ENCODE results near the gene TTC39C.

TTC39C gene

GRCh38 chr18:24083550-24083949 is 69.0 kb downstream of the TTC39C start:
- DNase-seq (ENCODE audit: low read depth in 1 of 2, low spot score in 1 of 2) = no peak
- H3K4me3 ChIP-seq (replicated peaks; ENCODE audit: insufficient read depth, low read length) = no peak overlapping the region
- TF ChIP-seq REST (IDR thresholded peaks at IDR 0.05; ENCODE audit: insufficient replicate concordance, low read depth) = no peak
- TF ChIP-seq SPI1 (IDR thresholded peaks at IDR 0.05; ENCODE audit: borderline replicate concordance, low read depth) = no peak
- no peak for TF ChIP-seq POLR2AphosphoS5 (IDR thresholded peaks at IDR 0.05; ENCODE audit: low read depth)
- TF ChIP-seq GABPA (IDR thresholded peaks at IDR 0.05; ENCODE audit: low read depth) = no peak
- no peak for TF ChIP-seq CTCF (IDR thresholded peaks at IDR 0.05; ENCODE audit: insufficient read depth, low read length)
- no peaks in the 10 kb centered on the region for H3K27me3 ChIP-seq (ENCODE audit: insufficient read depth, poor library complexity, severe bottlenecking)
- no peak overlapping the region for H3K27ac ChIP-seq (replicated peaks)

- H3K4me3 ChIP-seq (replicated peaks; ENCODE audit: insufficient read depth, low read length) = no peak overlapping the region
- no peak overlapping the region for H3K27ac ChIP-seq (replicated peaks)
- H3K27me3 ChIP-seq (ENCODE audit: insufficient read depth, poor library complexity, severe bottlenecking) = no peaks in the 10 kb centered on the region
- TF ChIP-seq POLR2AphosphoS5 (IDR thresholded peaks at IDR 0.05; ENCODE audit: low read depth) (no peak), CTCF (IDR thresholded peaks at IDR 0.05; ENCODE audit: insufficient read depth, low read length) (no peak), SPI1 (IDR thresholded peaks at IDR 0.05; ENCODE audit: borderline replicate concordance, low read depth) (no peak), GABPA (IDR thresholded peaks at IDR 0.05; ENCODE audit: low read depth) (no peak), REST (IDR thresholded peaks at IDR 0.05; ENCODE audit: insufficient replicate concordance, low read depth) (no peak)
- no peak for DNase-seq (ENCODE audit: low read depth in 1 of 2, low spot score in 1 of 2)
Observed at GRCh38 chr18:24086082-24086481, 71.5 kb downstream of the TTC39C start.

- Histone ChIP-seq H3K27ac (replicated peaks) (no peak overlapping the region), H3K4me3 (replicated peaks; ENCODE audit: insufficient read depth, low read length) (no peak overlapping the region), H3K27me3 (ENCODE audit: insufficient read depth, poor library complexity, severe bottlenecking) (no peaks in the 10 kb centered on the region)
- TF ChIP-seq CTCF (IDR thresholded peaks at IDR 0.05; ENCODE audit: insufficient read depth, low read length) (no peak), GABPA (IDR thresholded peaks at IDR 0.05; ENCODE audit: low read depth) (no peak), POLR2AphosphoS5 (IDR thresholded peaks at IDR 0.05; ENCODE audit: low read depth) (no peak), SPI1 (IDR thresholded peaks at IDR 0.05; ENCODE audit: borderline replicate concordance, low read depth) (no peak), REST (IDR thresholded peaks at IDR 0.05; ENCODE audit: insufficient replicate concordance, low read depth) (no peak)
- no peak for DNase-seq (ENCODE audit: low read depth in 1 of 2, low spot score in 1 of 2)
Observed at GRCh38 chr18:24089076-24089475, 74.5 kb downstream of the TTC39C start.
